Measurements from ENCODE around the gene PRSS57.

DNA sequence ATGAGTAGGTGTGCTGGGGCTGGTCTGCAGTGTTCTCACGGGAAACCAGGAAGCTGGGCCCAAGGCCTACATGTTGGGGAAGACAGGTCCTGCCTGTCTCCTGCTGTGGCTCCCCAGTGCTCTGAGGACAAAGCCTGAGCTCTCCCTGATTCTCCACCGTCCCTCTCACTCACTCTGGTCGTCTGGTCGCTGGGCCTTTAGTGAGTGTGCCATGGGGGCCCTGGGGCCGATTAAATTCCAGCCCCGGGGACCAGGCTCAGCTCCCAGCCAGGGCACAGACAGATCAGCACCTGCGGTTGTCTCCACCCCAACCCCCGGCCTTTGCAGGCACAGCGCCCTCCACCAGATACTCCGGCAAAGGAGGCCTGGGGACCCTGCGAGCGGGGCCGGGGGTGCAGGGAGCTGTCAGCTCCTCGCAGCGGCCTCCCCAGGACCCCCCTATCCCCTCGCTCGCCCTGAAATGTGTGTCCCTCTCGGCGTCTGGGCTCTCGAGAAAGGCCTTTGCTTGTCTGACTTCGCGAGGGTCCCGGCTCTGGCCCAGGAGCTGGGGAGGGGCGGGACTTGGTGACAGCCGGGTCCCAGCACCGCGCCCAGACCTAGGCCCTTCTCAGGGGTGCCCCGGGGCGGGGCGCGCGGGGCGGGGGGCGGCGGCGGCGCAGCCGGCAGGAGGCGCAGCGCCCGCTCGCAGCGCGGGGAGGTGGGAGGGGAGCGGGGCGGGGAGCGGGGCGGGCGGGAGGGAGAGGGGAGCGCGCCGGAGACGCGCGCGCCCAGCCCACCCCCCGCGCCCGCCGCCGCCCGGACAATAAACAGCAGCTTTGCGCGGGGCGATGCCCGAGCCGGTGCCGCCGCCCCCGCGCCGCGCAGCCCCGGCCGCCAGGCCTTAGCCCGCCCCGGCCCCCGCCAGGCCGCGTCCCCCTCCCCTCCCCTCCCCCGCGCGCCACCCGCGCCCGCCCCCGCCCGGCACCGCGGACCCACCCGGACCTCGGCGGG lies 13.2 kb upstream of the PRSS57 start, which contains the start of gene PALM:
- no peak for TF ChIP-seq SP2 (CRISPR knock-in tag; IDR thresholded peaks at IDR 0.05)
- no peak for TF ChIP-seq NFIC (IDR thresholded peaks at IDR 0.05; ENCODE audit: low read length)
- TF ChIP-seq IRF2 (CRISPR knock-in tag; IDR thresholded peaks at IDR 0.05): no peak
- no peak; the same call in 1 of the 2 replicates for TF ChIP-seq SP4 (CRISPR knock-in tag; IDR thresholded peaks at IDR 0.05)
- no peak for TF ChIP-seq SATB2 (CRISPR knock-in tag; IDR thresholded peaks at IDR 0.05)

Measured in HepG2 (cell line).